GM18909 (cell line): Measurements from ENCODE around the gene PIK3R3.
A peak's percentile ranks its signal among the peaks of the same experiment; 100 is the strongest.

ENCODE experiments used
- ATAC-seq: cut with Tn5 transposase; IDR thresholded peaks from one replicate; pipeline ENCODE4 v1.9.1; 2021; ENCODE audit warnings: mild to moderate bottlenecking; ENCODE audit not compliant: unreplicated experiment, poor library complexity

Gene PIK3R3

GRCh38 chr1:46132529-46133180 is at the start of gene PIK3R3:
Gene PIK3R3, minus strand, starts transcription at chr1:46132629. Its CDS starts 677 bp downstream, at chr1:46131952.
- peak; percentile 84 for ATAC-seq

- ATAC-seq = no peak
Measured at GRCh38 chr1:46181343-46182260, 49.2 kb upstream of the PIK3R3 start.

GRCh38 chr1:46180082-46180616 is 47.7 kb upstream of the PIK3R3 start:
- no peak for ATAC-seq

GRCh38 chr1:46179138-46180081 is 47.0 kb upstream of the PIK3R3 start:
- peak; percentile 65 for ATAC-seq

GRCh38 chr1:46176211-46176865 is 43.9 kb upstream of the PIK3R3 start, which contains the start of gene P3R3URF:
Gene P3R3URF, minus strand, starts transcription at chr1:46176488. Its CDS starts 17 bp downstream, at chr1:46176471.
- no peak for ATAC-seq

- no peak for ATAC-seq
Measured at GRCh38 chr1:46175243-46175642, 42.8 kb upstream of the PIK3R3 start.

- ATAC-seq = no peak
Measured at GRCh38 chr1:46174448-46175231, 42.2 kb upstream of the PIK3R3 start, which contains the start of gene TSPAN1. Gene TSPAN1, plus strand, starts transcription at chr1:46175087. Its CDS starts 6,021 bp downstream, at chr1:46181108.

- no peak for ATAC-seq
Measured at GRCh38 chr1:46173361-46173856, 41.0 kb upstream of the PIK3R3 start.

- no peak for ATAC-seq
Measured at GRCh38 chr1:46172321-46172720, 39.9 kb upstream of the PIK3R3 start.

- no peak for ATAC-seq
Measured at GRCh38 chr1:46171871-46172270, 39.4 kb upstream of the PIK3R3 start.

GRCh38 chr1:46171351-46171750 is 38.9 kb upstream of the PIK3R3 start:
- no peak for ATAC-seq

GRCh38 chr1:46169811-46170454 is 37.5 kb upstream of the PIK3R3 start:
- no peak for ATAC-seq

- ATAC-seq = no peak
Measured at GRCh38 chr1:46168477-46168876, 36.0 kb upstream of the PIK3R3 start.

- ATAC-seq = peak; percentile 41
Measured at GRCh38 chr1:46166521-46167462, 34.4 kb upstream of the PIK3R3 start.

GRCh38 chr1:46160212-46160611 is 27.8 kb upstream of the PIK3R3 start:
- no peak for ATAC-seq

- ATAC-seq = no peak
Measured at GRCh38 chr1:46159516-46159915, 27.1 kb upstream of the PIK3R3 start.
